ENCODE data around the gene MXRA7.

The MXRA7 gene

GRCh38 chr17:76679239-76679638 lies 31.5 kb downstream of the MXRA7 start:
- Histone ChIP-seq H3K36me3 (ENCODE audit: control insufficient read depth, insufficient read depth, low read length) (no peaks in the 10 kb centered on the region), H3K4me3 (replicated peaks; ENCODE audit: low read depth, low read length) (no peak overlapping the region), H3K27me3 (replicated peaks; ENCODE audit: control insufficient read depth, insufficient read depth, low read length) (no peaks in the 10 kb centered on the region; the same call in 1 of the 2 replicates)
- no peak for DNase-seq (ENCODE audit: extremely low read depth, insufficient read length)
- no peak for TF ChIP-seq CTCF (IDR thresholded peaks at IDR 0.05; ENCODE audit: insufficient read depth, low read length, poor library complexity, severe bottlenecking)

GRCh38 chr17:76678330-76678729 lies 32.4 kb downstream of the MXRA7 start:
- no peak for DNase-seq (ENCODE audit: extremely low read depth, insufficient read length)
- no peak overlapping the region for H3K4me3 ChIP-seq (replicated peaks; ENCODE audit: low read depth, low read length)
- no peak for TF ChIP-seq CTCF (IDR thresholded peaks at IDR 0.05; ENCODE audit: insufficient read depth, low read length, poor library complexity, severe bottlenecking)
- no peaks in the 10 kb centered on the region; the same call in 1 of the 2 replicates for H3K27me3 ChIP-seq (replicated peaks; ENCODE audit: control insufficient read depth, insufficient read depth, low read length)
- no peaks in the 10 kb centered on the region for H3K36me3 ChIP-seq (ENCODE audit: control insufficient read depth, insufficient read depth, low read length)

- Histone ChIP-seq H3K4me3 (replicated peaks; ENCODE audit: low read depth, low read length) (no peak overlapping the region), H3K27me3 (replicated peaks; ENCODE audit: control insufficient read depth, insufficient read depth, low read length) (no peaks in the 10 kb centered on the region), H3K36me3 (ENCODE audit: control insufficient read depth, insufficient read depth, low read length) (no peaks in the 10 kb centered on the region)
- DNase-seq (ENCODE audit: extremely low read depth, insufficient read length) = no peak
- no peak for TF ChIP-seq CTCF (IDR thresholded peaks at IDR 0.05; ENCODE audit: insufficient read depth, low read length, poor library complexity, severe bottlenecking)
These were observed 33.4 kb downstream of the MXRA7 start for GRCh38 chr17:76677406-76677805.

GRCh38 chr17:76676629-76677028 lies 34.1 kb downstream of the MXRA7 start:
- Histone ChIP-seq H3K36me3 (ENCODE audit: control insufficient read depth, insufficient read depth, low read length) (no peaks in the 10 kb centered on the region), H3K27me3 (replicated peaks; ENCODE audit: control insufficient read depth, insufficient read depth, low read length) (no peaks in the 10 kb centered on the region), H3K4me3 (replicated peaks; ENCODE audit: low read depth, low read length) (no peak overlapping the region)
- DNase-seq (ENCODE audit: extremely low read depth, insufficient read length) = no peak
- no peak for TF ChIP-seq CTCF (IDR thresholded peaks at IDR 0.05; ENCODE audit: insufficient read depth, low read length, poor library complexity, severe bottlenecking)

- no peak overlapping the region for H3K4me3 ChIP-seq (replicated peaks; ENCODE audit: low read depth, low read length)
- no peak for TF ChIP-seq CTCF (IDR thresholded peaks at IDR 0.05; ENCODE audit: insufficient read depth, low read length, poor library complexity, severe bottlenecking)
- DNase-seq (ENCODE audit: extremely low read depth, insufficient read length) = no peak
- no peaks in the 10 kb centered on the region for H3K27me3 ChIP-seq (replicated peaks; ENCODE audit: control insufficient read depth, insufficient read depth, low read length)
- H3K36me3 ChIP-seq (ENCODE audit: control insufficient read depth, insufficient read depth, low read length) = no peaks in the 10 kb centered on the region
These were observed 35.1 kb downstream of the MXRA7 start for GRCh38 chr17:76675648-76676047.

- DNase-seq (ENCODE audit: extremely low read depth, insufficient read length) = no peak
- H3K27me3 ChIP-seq (replicated peaks; ENCODE audit: control insufficient read depth, insufficient read depth, low read length) = no peaks in the 10 kb centered on the region
These were observed 36.2 kb downstream of the MXRA7 start for GRCh38 chr17:76674600-76674999.

More at GRCh38 chr17:76674600-76674999, 36.2 kb downstream of the MXRA7 start:
- Histone ChIP-seq H3K36me3 (ENCODE audit: control insufficient read depth, insufficient read depth, low read length) (no peaks in the 10 kb centered on the region), H3K4me3 (replicated peaks; ENCODE audit: low read depth, low read length) (no peak overlapping the region)
- no peak for TF ChIP-seq CTCF (IDR thresholded peaks at IDR 0.05; ENCODE audit: insufficient read depth, low read length, poor library complexity, severe bottlenecking)

Data from GM06990 (cell line).